Caco-2 (cell line): ENCODE measurements around the gene FNDC11. TPM values are rescaled to one million over a fixed set of nuclear protein-coding genes. Genes with fewer than 3 reads are reported as not detected.
A peak's percentile ranks its signal among the peaks of the same experiment; 100 is the strongest.

Source experiments
- Bru-seq: library from RNA; stranded (reverse); fragments of 400-500 nt; gene quantifications from one replicate; lab custom pipeline; 2021; lab: Mats Ljungman, UMichigan
- BruChase-seq, 2 experiments: library from RNA; stranded (reverse); fragments of 400-500 nt; gene quantifications; one replicate each; lab custom pipeline; 2021; lab: Mats Ljungman, UMichigan
- BruUV-seq: library from RNA; stranded (reverse); fragments of 400-500 nt; replicated peaks from 2 replicates; lab custom pipeline; 2021; lab: Mats Ljungman, UMichigan
- CTCF ChIA-PET: fragments of 300-600 bp; sonication (Branson Sonifier 250); formaldehyde crosslinking; loops from one replicate; lab custom pipeline; 2022; ENCODE audit warnings: antibody characterized with exemption; lab: Charles Lee
- POLR2A ChIA-PET: fragments of 300-600 bp; sonication (Branson Sonifier 250); formaldehyde crosslinking; loops from one replicate; lab custom pipeline; 2022; ENCODE audit warnings: antibody characterized with exemption; lab: Charles Lee
- DNase-seq, 2 experiments: peaks; one replicate each; pipeline versions ENCODE4 v3.0.0 to v3.0.0-alpha.2; 2020 to 2022
- H3K27me3 ChIP-seq: replicated peaks from 2 replicates; pipeline ENCODE4 v1.6.0; 2011; ENCODE audit warnings: low read length; ENCODE audit not compliant: control insufficient read depth, insufficient read depth
- H3K36me3 ChIP-seq: 2 replicates; pipeline ENCODE4 v1.5.1; 2011; ENCODE audit warnings: low read length; ENCODE audit not compliant: control insufficient read depth, insufficient read depth
- H3K4me1 ChIP-seq: fragments of 250-450 bp; sonication (Bioruptor Pico); 2 replicates; pipeline ENCODE4 v1.5.1; 2020; ENCODE audit warnings: mild to moderate bottlenecking
- H3K4me3 ChIP-seq: 2 replicates; pipeline ENCODE4 v1.5.1; 2011; ENCODE audit warnings: low read depth, mild to moderate bottlenecking, control low read depth, low read length
- H3K9me3 ChIP-seq: fragments of 250-450 bp; sonication (Bioruptor Pico); 2 replicates; pipeline ENCODE4 v1.5.1; 2020; ENCODE audit warnings: mild to moderate bottlenecking, moderate library complexity
- H3K27ac Mint-ChIP-seq: one replicate; pipeline ENCODE4 v1.8.0; 2022; ENCODE audit warnings: mixed read lengths; ENCODE audit not compliant: unreplicated experiment
- H3K27me3 Mint-ChIP-seq: one replicate; pipeline ENCODE4 v1.8.0; 2022; ENCODE audit warnings: mixed read lengths; ENCODE audit not compliant: insufficient read depth, unreplicated experiment
- H3K36me3 Mint-ChIP-seq: one replicate; pipeline ENCODE4 v1.8.0; 2022; ENCODE audit warnings: mild to moderate bottlenecking, mixed read lengths; ENCODE audit not compliant: insufficient read depth, unreplicated experiment
- H3K4me1 Mint-ChIP-seq: one replicate; pipeline ENCODE4 v1.8.0; 2022; ENCODE audit warnings: low read depth, mixed read lengths; ENCODE audit not compliant: unreplicated experiment
- H3K4me3 Mint-ChIP-seq: one replicate; pipeline ENCODE4 v1.8.0; 2022; ENCODE audit warnings: mild to moderate bottlenecking, moderate library complexity, mixed read lengths; ENCODE audit not compliant: unreplicated experiment
- H3K9me3 Mint-ChIP-seq: one replicate; pipeline ENCODE4 v1.8.0; 2022; ENCODE audit warnings: mixed read lengths; ENCODE audit not compliant: unreplicated experiment
- CTCF ChIP-seq, 2 experiments: fragments of 200-600 bp in 1 of 2; IDR thresholded peaks; 1 replicate in 1 of 2; 2 replicates in 1 of 2; pipeline versions ENCODE4 v1.5.1 to v1.8.0; 2011 to 2022; ENCODE audit warnings: antibody characterized with exemption in 1 of 2, control low read depth in 1 of 2, inconsistent platforms in 1 of 2, low read depth in 1 of 2, low read length in 1 of 2, mild to moderate bottlenecking in 1 of 2, moderate library complexity in 1 of 2; ENCODE audit not compliant: insufficient read depth in 1 of 2, severe bottlenecking in 1 of 2, unreplicated experiment in 1 of 2
- intact Hi-C: fragments of 100-400 bp; cut with micrococcal nuclease; formaldehyde crosslinking; loops from one replicate; pipeline ENCODE4 v1.10.0; 2022; ENCODE audit not compliant: unreplicated experiment
- long read RNA-seq: library from polyadenylated mRNA; stranded (forward); transcript quantifications from one replicate; pipeline ENCODE4 v2.0.0, GENCODE V29; 2022
- total RNA-seq: library from RNA; stranded (reverse); gene quantifications from 2 replicates; pipeline ENCODE4 v1.2.3, GENCODE V29; 2022

Gene FNDC11
- 0.39 TPM in 1 of 2 replicates, not detected in the other for total RNA-seq
- not detected for Bru-seq, nascent RNA
- BruChase-seq, experiment 1, labeled RNA remaining after a 2-hour chase: not detected
- percentile 23 among the genes with signal in this experiment for BruChase-seq, experiment 2, labeled RNA remaining after a 6-hour chase
- long read RNA-seq: 0 reads

- H3K4me1 Mint-ChIP-seq: no peaks in the 10 kb centered on the region
- ChIA-PET CTCF (no interaction called here), POLR2A (interaction anchor here (1.8 kb wide), 1 partner anchor 20 kb away, joined by 6 read pairs; the partner anchor contains the start of gene HELZ2)
- BruUV-seq: no TSS peak
- Histone ChIP-seq H3K9me3 (peaks cover 4% of the 10 kb centered on the region), H3K4me1 (no peaks in the 10 kb centered on the region; the same call in 1 of the 2 replicates), H3K36me3 (no peaks in the 10 kb centered on the region), H3K27me3 (no peaks in the 10 kb centered on the region), H3K4me3 (peak within 1 kb of the TSS; percentile 39)
- no peak for TF ChIP-seq CTCF (IDR thresholded peaks at IDR 0.05; ENCODE audit: insufficient read depth in 1 of 2, low read depth in 1 of 2, low read length in 1 of 2, severe bottlenecking in 1 of 2, unreplicated experiment in 1 of 2)
- no peak for DNase-seq
- peak within 1 kb of the TSS; percentile 47 for H3K4me3 Mint-ChIP-seq
- intact Hi-C loops: no loop called here
- peaks cover 15% of the 10 kb centered on the region for H3K36me3 Mint-ChIP-seq
- no peak within 1 kb of the TSS for H3K27ac Mint-ChIP-seq
- H3K9me3 Mint-ChIP-seq: no peaks in the 10 kb centered on the region
- no peaks in the 10 kb centered on the region for H3K27me3 Mint-ChIP-seq
Measured at GRCh38 chr20:63553933-63554290, at the start of gene FNDC11. Gene FNDC11 (plus strand): TSS chr20:63554159. CDS start chr20:63555664, 1,505 bp downstream.

- intact Hi-C loops: no loop called here
- peaks cover 15% of the 10 kb centered on the region for H3K27me3 Mint-ChIP-seq
- CTCF ChIA-PET: no interaction called here
Measured at GRCh38 chr20:63504642-63505041, 49.3 kb upstream of the FNDC11 start.

GRCh38 chr20:63505281-63505680 lies 48.7 kb upstream of the FNDC11 start:
- intact Hi-C loops: no loop called here
- H3K27ac Mint-ChIP-seq: no peak overlapping the region
- Histone ChIP-seq H3K9me3 (no peaks in the 10 kb centered on the region), H3K27me3 (no peaks in the 10 kb centered on the region; the same call in 1 of the 2 replicates), H3K4me1 (no peaks in the 10 kb centered on the region), H3K4me3 (no peak overlapping the region), H3K36me3 (no peaks in the 10 kb centered on the region)
- no peak for DNase-seq
- no TSS peak for BruUV-seq
- no peaks in the 10 kb centered on the region for H3K36me3 Mint-ChIP-seq
- CTCF ChIA-PET: no interaction called here
- no peak for TF ChIP-seq CTCF (IDR thresholded peaks at IDR 0.05; ENCODE audit: insufficient read depth in 1 of 2, low read depth in 1 of 2, low read length in 1 of 2, severe bottlenecking in 1 of 2, unreplicated experiment in 1 of 2)
- POLR2A ChIA-PET: interaction anchor here (1.3 kb wide), 1 partner anchor 16 kb away, joined by 3 read pairs; no protein-coding TSS in a partner anchor
- H3K9me3 Mint-ChIP-seq: no peaks in the 10 kb centered on the region
- H3K4me1 Mint-ChIP-seq: no peaks in the 10 kb centered on the region
- H3K27me3 Mint-ChIP-seq: peaks cover 19% of the 10 kb centered on the region
- no peak overlapping the region for H3K4me3 Mint-ChIP-seq

More at GRCh38 chr20:63504642-63505041, 49.3 kb upstream of the FNDC11 start:
- Mint-ChIP-seq H3K36me3 (no peaks in the 10 kb centered on the region), H3K4me1 (no peaks in the 10 kb centered on the region), H3K9me3 (no peaks in the 10 kb centered on the region), H3K27ac (no peak overlapping the region), H3K4me3 (no peak overlapping the region)
- Histone ChIP-seq H3K4me1 (no peaks in the 10 kb centered on the region), H3K36me3 (no peaks in the 10 kb centered on the region), H3K9me3 (no peaks in the 10 kb centered on the region), H3K4me3 (no peak overlapping the region), H3K27me3 (no peaks in the 10 kb centered on the region; the same call in 1 of the 2 replicates)
- no peak for DNase-seq
- no peak for TF ChIP-seq CTCF (IDR thresholded peaks at IDR 0.05; ENCODE audit: insufficient read depth in 1 of 2, low read depth in 1 of 2, low read length in 1 of 2, severe bottlenecking in 1 of 2, unreplicated experiment in 1 of 2)
- no TSS peak for BruUV-seq
- POLR2A ChIA-PET: interaction anchor here (1.3 kb wide), 1 partner anchor 17 kb away, joined by 3 read pairs; no protein-coding TSS in a partner anchor
